SU-DHL-6 (cell line): ENCODE results near the gene TTC9B.

ENCODE experiments used
- H2AFZ ChIP-seq: fragments of 200-600 bp; sonication (generic); 2 replicates; pipeline ENCODE4 v1.6.1; 2014; ENCODE audit warnings: low read depth, mild to moderate bottlenecking, moderate library complexity, mixed read lengths, antibody characterized with exemption, low read length; ENCODE audit not compliant: severe bottlenecking
- H3F3A ChIP-seq: fragments of 200-600 bp; shearing (Covaris generic); 2 replicates; pipeline ENCODE4 v1.6.0; 2016; ENCODE audit warnings: antibody characterized with exemption, mild to moderate bottlenecking; ENCODE audit not compliant: insufficient read depth
- H3K27ac ChIP-seq: fragments of 200-600 bp; sonication (generic); 2 replicates; pipeline ENCODE4 v1.5.1; 2016; ENCODE audit warnings: low read depth, mild to moderate bottlenecking, low read length, moderate library complexity, mixed read lengths
- H3K27me3 ChIP-seq: fragments of 200-600 bp; sonication (generic), shearing (Covaris generic); 2 replicates; pipeline ENCODE4 v1.6.0; 2014; ENCODE audit warnings: mild to moderate bottlenecking, low read length
- H3K36me3 ChIP-seq: fragments of 200-600 bp; sonication (generic); 2 replicates; pipeline ENCODE4 v1.6.1; 2014; ENCODE audit warnings: mild to moderate bottlenecking, low read length, mixed read lengths
- H3K4me2 ChIP-seq: fragments of 300-600, 200-600 bp; shearing (Covaris generic), sonication (generic); 2 replicates; pipeline ENCODE4 v1.6.0; 2014; ENCODE audit warnings: low read length, low read depth, mild to moderate bottlenecking; ENCODE audit not compliant: poor library complexity, severe bottlenecking
- H3K4me3 ChIP-seq: fragments of 200-600 bp; sonication (generic); 2 replicates; pipeline ENCODE4 v1.5.1; 2014; ENCODE audit warnings: antibody characterized with exemption, low read length, mild to moderate bottlenecking, mixed read lengths; ENCODE audit not compliant: insufficient read depth, poor library complexity, severe bottlenecking
- H3K79me2 ChIP-seq: fragments of 200-600 bp; sonication (generic); 2 replicates; pipeline ENCODE4 v1.6.1; 2014; ENCODE audit warnings: mild to moderate bottlenecking, low read length, moderate library complexity; ENCODE audit not compliant: insufficient read depth
- H3K9ac ChIP-seq: fragments of 200-600 bp; sonication (generic); 2 replicates; pipeline ENCODE4 v1.7.0; 2014; ENCODE audit warnings: mild to moderate bottlenecking, low read length
- H3K9me2 ChIP-seq: fragments of 200-600 bp; sonication (generic); replicated peaks from 2 replicates; pipeline ENCODE4 v1.6.1; 2014; ENCODE audit warnings: low read length; ENCODE audit not compliant: insufficient read depth
- H3K9me3 ChIP-seq: fragments of 200-600 bp; sonication (generic); 2 replicates; pipeline ENCODE4 v1.6.1; 2014; ENCODE audit warnings: low read length, mixed read lengths; ENCODE audit not compliant: insufficient read depth
- H4K20me1 ChIP-seq: fragments of 200-600 bp; sonication (generic); 2 replicates; pipeline ENCODE4 v1.6.1; 2014; ENCODE audit warnings: low read depth, mild to moderate bottlenecking, antibody characterized with exemption, low read length, moderate library complexity, mixed read lengths
- EZH2phosphoT487 ChIP-seq: fragments of 200-600 bp; sonication (generic), shearing (Covaris generic); conservative IDR thresholded peaks from 2 replicates; pipeline ENCODE4 v1.6.1; 2018; ENCODE audit warnings: mild to moderate bottlenecking, antibody characterized with exemption, low read length, moderate library complexity, mixed read lengths
- TF ChIP-seq, protein P1 (sequence below): fragments of 200-600 bp; sonication (generic); IDR thresholded peaks from one replicate; pipeline ENCODE4 v1.5.1; 2017; ENCODE audit warnings: antibody characterized with exemption, mild to moderate bottlenecking, low read length, moderate library complexity; ENCODE audit not compliant: insufficient read depth, poor library complexity, severe bottlenecking

Gene TTC9B

DNA sequence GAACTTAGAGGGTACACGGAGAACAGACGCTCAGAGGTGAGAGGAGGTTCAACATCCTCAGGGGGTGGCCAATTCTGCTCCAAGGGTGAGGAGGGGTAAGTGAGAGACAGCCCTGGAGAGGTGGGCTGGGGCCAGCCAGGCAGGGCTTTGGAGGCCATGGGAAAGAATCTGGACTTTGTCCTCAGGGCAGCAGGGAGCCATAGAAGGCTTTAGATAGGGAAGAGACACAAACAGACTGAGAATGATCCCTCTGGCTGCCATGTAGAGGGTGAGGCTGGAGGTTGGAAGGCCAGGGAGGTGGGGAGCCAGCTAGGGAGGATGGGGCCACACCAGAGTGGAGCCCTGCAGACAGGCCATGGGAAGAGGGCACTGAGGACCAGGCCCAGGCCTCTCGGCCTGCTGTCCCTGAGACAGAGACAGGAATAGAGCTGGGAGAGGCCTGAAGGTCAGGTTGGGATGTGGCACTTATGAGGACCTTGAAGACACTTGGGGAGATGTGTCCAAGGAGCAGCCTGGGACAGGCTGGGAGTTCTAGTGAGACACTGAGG lies 37.5 kb upstream of the TTC9B start:
- Histone ChIP-seq H3K9me2 (no peaks in the 10 kb centered on the region), H3K36me3 (0 out of 2 replicates have a peak, but pooled peaks cover 2% of the 10 kb centered on the region), H2AFZ (no peak overlapping the region), H3K9me3 (no peaks in the 10 kb centered on the region), H3K79me2 (peaks cover 32% of the 10 kb centered on the region), H3K4me2 (no peak overlapping the region), H3K27me3 (no peaks in the 10 kb centered on the region), H3K9ac (no peak overlapping the region), H3F3A (no peaks in the 10 kb centered on the region), H4K20me1 (no peaks in the 10 kb centered on the region), H3K27ac (no peak overlapping the region), H3K4me3 (no peak overlapping the region)
- TF ChIP-seq, protein P1, sequence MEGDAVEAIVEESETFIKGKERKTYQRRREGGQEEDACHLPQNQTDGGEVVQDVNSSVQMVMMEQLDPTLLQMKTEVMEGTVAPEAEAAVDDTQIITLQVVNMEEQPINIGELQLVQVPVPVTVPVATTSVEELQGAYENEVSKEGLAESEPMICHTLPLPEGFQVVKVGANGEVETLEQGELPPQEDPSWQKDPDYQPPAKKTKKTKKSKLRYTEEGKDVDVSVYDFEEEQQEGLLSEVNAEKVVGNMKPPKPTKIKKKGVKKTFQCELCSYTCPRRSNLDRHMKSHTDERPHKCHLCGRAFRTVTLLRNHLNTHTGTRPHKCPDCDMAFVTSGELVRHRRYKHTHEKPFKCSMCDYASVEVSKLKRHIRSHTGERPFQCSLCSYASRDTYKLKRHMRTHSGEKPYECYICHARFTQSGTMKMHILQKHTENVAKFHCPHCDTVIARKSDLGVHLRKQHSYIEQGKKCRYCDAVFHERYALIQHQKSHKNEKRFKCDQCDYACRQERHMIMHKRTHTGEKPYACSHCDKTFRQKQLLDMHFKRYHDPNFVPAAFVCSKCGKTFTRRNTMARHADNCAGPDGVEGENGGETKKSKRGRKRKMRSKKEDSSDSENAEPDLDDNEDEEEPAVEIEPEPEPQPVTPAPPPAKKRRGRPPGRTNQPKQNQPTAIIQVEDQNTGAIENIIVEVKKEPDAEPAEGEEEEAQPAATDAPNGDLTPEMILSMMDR, result no peak
- no peak for TF ChIP-seq EZH2phosphoT487

DNA sequence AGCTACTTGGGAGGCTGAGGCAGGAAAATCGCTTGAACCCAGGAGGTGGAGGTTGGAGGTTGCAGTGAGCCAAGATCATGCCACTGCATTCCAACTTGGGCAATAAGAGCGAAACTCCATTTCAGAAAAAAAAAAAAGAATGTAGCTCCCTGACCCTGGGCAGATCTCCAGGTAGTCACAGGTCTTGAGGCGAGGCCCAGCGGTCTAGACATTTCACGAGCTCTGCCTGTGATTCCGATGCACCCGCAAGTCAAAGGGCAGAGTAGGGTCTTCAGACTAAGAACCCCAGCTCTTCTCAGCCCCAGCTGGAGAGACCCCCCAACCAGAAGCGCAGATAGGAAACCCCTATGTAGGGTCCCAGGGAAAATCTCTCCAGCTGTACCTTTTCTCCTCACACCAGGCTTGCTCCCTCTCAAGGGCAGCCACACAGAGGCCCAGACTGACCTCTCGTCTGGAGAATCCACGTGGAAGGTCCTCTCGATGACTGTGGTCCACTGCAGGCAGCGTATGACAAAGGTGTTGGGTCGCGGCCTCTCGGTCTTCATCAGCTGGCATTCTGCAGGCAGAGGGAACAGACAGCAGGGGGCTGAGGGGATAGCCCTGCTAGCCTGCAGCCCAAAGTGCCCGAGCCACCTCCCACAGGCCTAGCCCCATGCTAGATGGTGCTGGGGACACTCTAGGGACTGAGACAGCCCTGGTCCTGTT lies 36.7 kb upstream of the TTC9B start:
- peaks cover 27% of the 10 kb centered on the region for H3K79me2 ChIP-seq
- no peak overlapping the region for H3K4me2 ChIP-seq

DNA sequence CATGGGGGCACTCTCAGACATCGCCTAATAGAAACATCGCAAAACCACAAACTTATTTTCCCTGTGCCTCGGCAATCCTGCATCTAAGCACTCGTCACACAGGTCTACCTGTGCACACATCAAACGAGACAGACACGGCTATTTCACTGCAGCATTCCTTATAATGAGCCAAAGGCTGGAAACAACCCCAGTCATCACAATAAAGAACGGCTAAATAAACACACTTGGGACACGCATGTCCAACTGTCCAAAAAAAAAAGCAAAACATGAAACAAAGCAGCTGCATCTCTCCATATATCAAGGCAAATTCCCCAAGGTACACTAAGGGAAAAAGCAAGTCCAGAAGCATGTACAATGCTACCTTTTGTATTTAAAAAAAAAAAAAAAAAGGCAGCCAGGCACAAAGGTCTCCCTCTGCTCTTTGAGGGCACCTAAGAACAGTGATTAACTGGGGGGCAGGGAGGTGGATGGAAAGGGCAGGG lies 35.5 kb upstream of the TTC9B start:
- no peaks in the 10 kb centered on the region for H3F3A ChIP-seq
- H3K79me2 ChIP-seq, result peaks cover 21% of the 10 kb centered on the region
- H2AFZ ChIP-seq, result no peak overlapping the region
- H3K9me2 ChIP-seq, result no peaks in the 10 kb centered on the region
- H3K27ac ChIP-seq, result no peak overlapping the region
- H3K9me3 ChIP-seq, result no peaks in the 10 kb centered on the region
- no peak for TF ChIP-seq EZH2phosphoT487
- TF ChIP-seq, protein P1, result no peak
- H3K4me2 ChIP-seq, result no peak overlapping the region
- no peak overlapping the region for H3K4me3 ChIP-seq
- H3K27me3 ChIP-seq, result no peaks in the 10 kb centered on the region
- no peak overlapping the region for H3K9ac ChIP-seq
- 0 out of 2 replicates have a peak, but pooled peaks cover 2% of the 10 kb centered on the region for H3K36me3 ChIP-seq
- no peaks in the 10 kb centered on the region for H4K20me1 ChIP-seq

More for the DNA sequence above, 36.7 kb upstream of the TTC9B start:
- Histone ChIP-seq H3K27ac (no peak overlapping the region), H3K27me3 (no peaks in the 10 kb centered on the region), H2AFZ (no peak overlapping the region), H3K9me3 (no peaks in the 10 kb centered on the region), H3K36me3 (0 out of 2 replicates have a peak, but pooled peaks cover 2% of the 10 kb centered on the region), H4K20me1 (no peaks in the 10 kb centered on the region), H3K4me3 (no peak overlapping the region), H3K9ac (no peak overlapping the region), H3F3A (no peaks in the 10 kb centered on the region), H3K9me2 (no peaks in the 10 kb centered on the region)
- TF ChIP-seq, protein P1, result no peak
- TF ChIP-seq EZH2phosphoT487, result no peak
